Sigmoid colon (tissue), 3 donors: ENCODE data around the gene MYO5C.
"Not testable (repeated sequence)": the region's sequence is repeated elsewhere in the genome, so short reads cannot be mapped to it uniquely, and the experiment has no call there.

Experiments used
- POLR2A ChIP-seq, 2 donors: fragments of 450-650 bp; IDR thresholded peaks; one replicate each; pipeline ENCODE4 v1.6.1; 2016; ENCODE audit warnings: antibody characterized with exemption in 2 of 2, mild to moderate bottlenecking in 2 of 2, moderate library complexity in 2 of 2
- TF ChIP-seq, protein P1 (sequence below), 4 experiments: fragments of 450-650 bp in 3 of 4; fragments of 200-600 bp in 1 of 4; IDR thresholded peaks; one replicate each; pipeline ENCODE4 v1.5.1; 2016 to 2019; ENCODE audit warnings: antibody characterized with exemption in 4 of 4, mild to moderate bottlenecking in 3 of 4, moderate library complexity in 2 of 4

DNA sequence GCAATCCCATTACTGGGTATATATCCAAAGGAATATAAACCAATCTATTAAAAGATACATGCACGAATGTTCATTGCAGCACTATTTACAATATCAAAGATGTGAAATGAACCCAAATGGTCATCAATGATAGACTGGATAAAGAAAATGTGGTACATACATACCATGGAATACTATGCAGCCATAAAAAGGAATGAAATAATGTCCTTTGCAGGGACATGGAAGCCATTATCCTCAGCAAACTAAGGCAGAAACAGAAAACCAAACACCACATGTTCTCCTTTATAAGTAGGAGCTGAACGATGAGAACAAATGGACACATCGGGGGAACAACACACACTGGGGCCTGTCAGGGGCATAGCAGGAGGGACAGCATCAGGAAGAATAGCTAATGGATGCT is 125.4 kb downstream of the MYO5C start:
- TF ChIP-seq, protein P1, sequence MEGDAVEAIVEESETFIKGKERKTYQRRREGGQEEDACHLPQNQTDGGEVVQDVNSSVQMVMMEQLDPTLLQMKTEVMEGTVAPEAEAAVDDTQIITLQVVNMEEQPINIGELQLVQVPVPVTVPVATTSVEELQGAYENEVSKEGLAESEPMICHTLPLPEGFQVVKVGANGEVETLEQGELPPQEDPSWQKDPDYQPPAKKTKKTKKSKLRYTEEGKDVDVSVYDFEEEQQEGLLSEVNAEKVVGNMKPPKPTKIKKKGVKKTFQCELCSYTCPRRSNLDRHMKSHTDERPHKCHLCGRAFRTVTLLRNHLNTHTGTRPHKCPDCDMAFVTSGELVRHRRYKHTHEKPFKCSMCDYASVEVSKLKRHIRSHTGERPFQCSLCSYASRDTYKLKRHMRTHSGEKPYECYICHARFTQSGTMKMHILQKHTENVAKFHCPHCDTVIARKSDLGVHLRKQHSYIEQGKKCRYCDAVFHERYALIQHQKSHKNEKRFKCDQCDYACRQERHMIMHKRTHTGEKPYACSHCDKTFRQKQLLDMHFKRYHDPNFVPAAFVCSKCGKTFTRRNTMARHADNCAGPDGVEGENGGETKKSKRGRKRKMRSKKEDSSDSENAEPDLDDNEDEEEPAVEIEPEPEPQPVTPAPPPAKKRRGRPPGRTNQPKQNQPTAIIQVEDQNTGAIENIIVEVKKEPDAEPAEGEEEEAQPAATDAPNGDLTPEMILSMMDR (IDR thresholded peaks at IDR 0.05) = not testable (repeated sequence)
- TF ChIP-seq POLR2A (IDR thresholded peaks at IDR 0.05) = not testable (repeated sequence)
